LNCAP (cell line): ENCODE measurements around the gene TMUB1.

Experiments
- TF ChIP-seq, protein P1 (sequence below): fragments of 450-650 bp; IDR thresholded peaks from 2 replicates; pipeline ENCODE4 v1.5.1; 2017; ENCODE audit warnings: mild to moderate bottlenecking

Gene TMUB1

DNA sequence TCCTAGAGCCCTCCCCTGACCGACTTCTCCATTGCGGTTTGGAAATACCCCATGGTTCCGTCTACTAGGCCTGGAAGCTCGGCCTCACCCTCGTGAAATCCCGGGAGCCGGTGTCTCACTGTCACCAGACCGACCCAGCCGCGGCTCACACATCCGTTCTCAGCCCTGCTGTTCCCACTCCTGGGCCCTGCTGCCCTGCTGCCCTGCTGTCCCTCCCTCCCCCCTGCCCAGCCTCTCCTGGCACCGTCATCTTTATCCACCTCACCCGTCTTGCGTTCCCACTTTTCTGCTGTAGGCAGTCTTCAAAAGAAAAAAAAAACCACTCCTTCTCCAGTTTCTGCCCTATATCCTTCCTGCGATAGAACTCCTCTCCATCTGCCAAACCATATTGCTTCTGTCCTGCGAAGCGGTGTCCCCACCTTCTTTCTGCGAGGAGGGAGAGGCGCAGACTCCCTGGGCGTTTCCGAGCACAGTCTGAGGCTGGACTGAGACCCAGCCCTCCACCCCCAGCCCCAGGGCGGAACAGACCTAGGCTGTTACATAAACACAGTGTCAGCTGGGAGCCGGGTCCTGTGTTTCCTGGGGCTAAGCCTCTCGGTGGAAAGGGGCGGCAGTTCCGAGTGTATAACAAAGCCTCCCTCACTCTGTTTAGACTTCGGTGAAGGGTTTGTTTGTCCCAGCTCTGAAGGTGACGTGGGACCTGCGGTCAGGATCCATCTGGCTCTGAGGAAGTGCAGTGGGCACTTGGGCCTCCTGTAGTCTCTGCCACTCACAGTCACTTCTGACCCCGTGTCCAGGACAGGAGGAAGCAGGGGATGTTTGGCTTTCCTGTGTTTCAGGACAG is 5.8 kb upstream of the TMUB1 start:
- TF ChIP-seq, protein P1, sequence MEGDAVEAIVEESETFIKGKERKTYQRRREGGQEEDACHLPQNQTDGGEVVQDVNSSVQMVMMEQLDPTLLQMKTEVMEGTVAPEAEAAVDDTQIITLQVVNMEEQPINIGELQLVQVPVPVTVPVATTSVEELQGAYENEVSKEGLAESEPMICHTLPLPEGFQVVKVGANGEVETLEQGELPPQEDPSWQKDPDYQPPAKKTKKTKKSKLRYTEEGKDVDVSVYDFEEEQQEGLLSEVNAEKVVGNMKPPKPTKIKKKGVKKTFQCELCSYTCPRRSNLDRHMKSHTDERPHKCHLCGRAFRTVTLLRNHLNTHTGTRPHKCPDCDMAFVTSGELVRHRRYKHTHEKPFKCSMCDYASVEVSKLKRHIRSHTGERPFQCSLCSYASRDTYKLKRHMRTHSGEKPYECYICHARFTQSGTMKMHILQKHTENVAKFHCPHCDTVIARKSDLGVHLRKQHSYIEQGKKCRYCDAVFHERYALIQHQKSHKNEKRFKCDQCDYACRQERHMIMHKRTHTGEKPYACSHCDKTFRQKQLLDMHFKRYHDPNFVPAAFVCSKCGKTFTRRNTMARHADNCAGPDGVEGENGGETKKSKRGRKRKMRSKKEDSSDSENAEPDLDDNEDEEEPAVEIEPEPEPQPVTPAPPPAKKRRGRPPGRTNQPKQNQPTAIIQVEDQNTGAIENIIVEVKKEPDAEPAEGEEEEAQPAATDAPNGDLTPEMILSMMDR: no peak

DNA sequence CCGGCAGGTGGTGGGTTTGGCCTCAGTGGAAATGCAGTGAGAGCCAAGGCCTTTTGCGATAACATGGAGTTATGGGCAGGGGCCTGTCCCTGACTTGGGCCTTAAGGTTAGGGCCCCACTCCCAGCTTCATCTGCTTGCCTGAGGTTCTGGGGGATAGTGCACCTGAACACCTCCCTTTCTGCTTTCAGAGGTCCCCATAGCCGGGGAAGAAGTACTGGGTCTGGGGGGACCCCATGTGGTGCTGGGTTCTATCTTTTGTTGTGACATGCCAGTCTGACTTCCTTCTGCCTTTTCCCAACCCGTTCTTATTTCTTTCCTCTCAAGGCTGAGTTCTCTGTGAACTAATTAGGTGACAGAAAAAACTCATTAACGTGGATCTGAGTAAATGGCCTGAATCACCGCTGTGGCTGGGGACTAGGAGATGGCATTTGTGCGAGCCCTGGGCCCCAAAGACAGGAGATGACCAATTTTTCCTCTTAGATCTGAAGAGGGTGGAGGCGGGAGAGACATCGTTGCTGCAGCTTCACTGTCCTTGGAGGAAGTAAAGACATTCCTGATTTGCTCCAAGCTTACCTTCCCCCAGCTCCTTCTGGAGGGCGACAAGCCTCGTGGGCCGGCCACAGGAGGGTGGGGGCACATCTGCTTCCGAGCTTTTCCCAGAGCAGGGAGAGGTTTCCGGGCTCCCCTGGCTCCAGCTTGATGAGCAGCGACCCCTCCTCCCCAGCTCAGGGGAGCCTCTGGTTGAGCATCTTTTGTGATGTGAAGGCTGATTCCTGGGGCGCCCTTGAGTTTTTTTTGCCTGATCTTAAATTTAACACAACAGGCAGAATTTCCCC is 4.9 kb upstream of the TMUB1 start:
- TF ChIP-seq, protein P1: no peak

DNA sequence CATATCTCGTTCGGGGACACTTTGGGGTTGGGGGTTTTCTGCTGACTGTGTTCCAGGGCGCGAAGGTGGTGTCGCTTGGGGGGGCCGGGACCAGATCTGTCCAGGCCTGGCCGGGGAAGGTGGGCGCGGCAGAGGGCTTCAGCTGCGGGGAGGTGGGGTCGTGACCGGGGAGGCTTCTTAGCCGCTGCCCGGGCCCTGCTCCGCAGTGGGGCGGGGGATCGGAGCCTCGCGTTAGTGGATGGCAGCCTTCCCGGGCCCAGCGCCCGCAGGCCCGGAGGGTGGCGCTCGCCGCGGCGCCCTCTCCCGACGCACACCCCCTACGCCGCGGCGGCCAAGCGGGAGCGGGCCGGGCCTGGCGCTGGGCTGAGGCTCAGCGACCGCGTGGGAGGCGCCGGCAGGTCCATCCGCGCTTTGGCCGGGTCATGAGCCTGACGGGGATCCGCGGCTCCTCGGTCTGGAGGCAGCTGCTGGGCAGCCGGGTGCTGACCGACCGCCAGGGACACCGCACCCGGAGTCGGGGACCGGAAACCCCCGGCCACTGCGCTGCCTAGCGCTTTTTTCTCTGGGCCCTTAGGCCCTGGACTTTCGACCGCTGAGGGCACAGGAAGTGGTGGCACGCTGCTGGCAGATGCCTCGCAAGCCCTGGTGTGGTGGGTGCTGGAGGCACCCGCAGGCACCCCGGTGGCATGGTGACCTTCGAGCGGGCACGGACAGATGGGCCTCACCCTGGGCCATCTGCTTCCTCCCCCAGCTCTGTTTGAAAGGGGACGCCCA is 4.1 kb upstream of the TMUB1 start:
- TF ChIP-seq, protein P1: peak; percentile 53

DNA sequence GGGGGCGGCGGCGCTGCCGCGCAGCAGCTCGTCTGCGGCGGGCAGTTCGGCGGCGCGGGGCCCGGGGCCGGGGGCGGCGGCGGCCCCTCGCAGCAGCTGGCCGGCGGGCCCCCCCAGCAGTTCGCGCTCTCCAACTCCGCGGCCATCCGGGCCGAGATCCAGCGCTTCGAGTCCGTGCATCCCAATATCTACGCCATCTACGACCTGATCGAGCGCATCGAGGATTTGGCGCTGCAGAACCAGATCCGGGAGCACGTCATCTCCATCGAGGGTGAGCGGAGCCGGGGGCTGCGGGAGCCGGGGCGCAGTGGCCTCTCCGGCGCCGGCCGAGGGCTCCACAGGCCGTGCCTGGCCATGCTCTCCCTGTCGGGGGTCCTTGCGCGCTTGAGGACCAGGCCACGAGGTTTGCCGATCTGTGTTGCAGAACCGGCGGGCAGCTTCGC is 3.5 kb upstream of the TMUB1 start:
- TF ChIP-seq, protein P1: no peak

DNA sequence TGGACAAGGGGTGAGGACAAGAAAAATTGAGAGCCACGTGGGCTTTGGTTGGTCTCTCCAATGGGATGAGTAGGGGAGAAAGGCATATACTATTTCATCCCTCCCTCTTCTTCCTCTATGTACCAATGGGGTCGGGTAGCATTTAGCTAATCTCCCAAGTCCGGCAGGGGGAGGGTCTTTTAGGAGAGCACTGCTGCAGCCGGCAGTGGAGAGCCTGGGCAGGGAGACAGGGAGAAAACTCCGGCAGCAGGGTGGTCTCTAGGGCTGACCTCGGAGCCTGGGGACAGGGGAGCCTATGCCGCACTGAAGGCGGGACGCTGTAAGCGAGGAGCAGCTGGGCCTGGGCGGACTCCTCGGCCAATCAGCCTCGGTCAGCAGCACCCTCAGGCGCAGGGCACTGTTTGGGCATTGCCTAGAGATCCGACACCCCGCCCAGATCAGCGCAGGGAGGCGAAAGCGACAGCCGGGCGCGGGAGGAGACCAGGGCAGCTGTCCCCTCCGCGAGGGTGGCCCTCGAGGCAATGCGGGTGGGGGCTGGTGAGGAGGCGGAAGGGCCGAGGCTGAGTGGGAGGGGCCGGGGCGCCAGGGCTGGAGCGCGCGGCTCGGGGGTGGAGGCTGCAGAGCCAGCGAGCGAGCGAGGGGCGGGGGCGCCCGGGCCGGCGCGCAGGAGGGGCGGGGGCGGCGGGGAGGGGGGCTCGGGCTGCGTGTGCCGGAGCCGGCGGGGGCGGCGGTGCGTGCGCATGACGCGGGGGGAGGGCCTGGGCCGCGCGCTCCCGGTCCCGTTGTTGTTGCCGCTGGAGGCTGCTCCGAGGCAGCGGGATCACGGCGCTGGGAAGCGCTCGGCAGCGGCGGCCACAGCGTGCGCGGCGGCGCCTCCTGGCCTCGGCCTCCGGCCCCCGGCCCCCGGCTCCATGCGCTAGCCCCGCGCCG is 2.7 kb upstream of the TMUB1 start, which contains the start of gene AGAP3:
TSS of gene AGAP3 (plus strand) at position 785 of the 930 bp plus-strand sequence. CDS start 267 bp downstream, outside the sequence.
- TF ChIP-seq, protein P1: no peak

DNA sequence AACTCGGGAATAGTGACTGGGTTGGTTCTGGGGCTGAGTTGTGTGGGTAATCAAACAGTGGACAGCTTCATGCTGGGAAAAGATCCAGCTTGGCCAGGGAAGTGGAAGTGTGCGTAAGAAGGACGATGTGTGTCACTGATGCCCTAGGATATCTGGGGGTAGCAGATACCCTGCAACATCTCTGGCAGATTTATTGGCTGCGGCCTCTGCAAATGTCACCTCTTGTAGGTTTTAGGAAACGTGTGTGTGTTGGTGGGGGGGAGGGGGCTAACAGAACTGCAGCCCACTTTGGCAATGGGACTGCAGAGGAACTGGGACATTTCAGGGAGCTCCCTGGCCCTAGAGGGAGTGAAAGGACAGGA is 2.0 kb upstream of the TMUB1 start:
- TF ChIP-seq, protein P1: no peak
